Testis (tissue), 3 donors: ENCODE measurements around the gene ZKSCAN3. TPM values are rescaled to one million over a fixed set of nuclear protein-coding genes. Genes with fewer than 3 reads are reported as not detected.

Source experiments
- DNase-seq: peaks from one replicate; pipeline ENCODE4 v3.0.0-alpha.2; 2019
- H3K27ac ChIP-seq, 2 donors: fragments of 200-600 bp; sonication (generic); one replicate each; pipeline ENCODE4 v1.5.1; 2019
- H3K27me3 ChIP-seq: fragments of 200-600 bp; sonication (generic); one replicate; pipeline ENCODE4 v1.5.1; 2019
- H3K36me3 ChIP-seq: fragments of 200-600 bp; sonication (generic); one replicate; pipeline ENCODE4 v1.5.1; 2017; ENCODE audit warnings: low read depth; ENCODE audit errors: missing control alignments
- H3K4me1 ChIP-seq: fragments of 200-600 bp; sonication (generic); one replicate; pipeline ENCODE4 v1.5.1; 2019
- H3K4me3 ChIP-seq, 2 donors: fragments of 200-600 bp; sonication (generic); one replicate each; pipeline ENCODE4 v1.5.1; 2017 to 2019
- H3K9me3 ChIP-seq: fragments of 200-600 bp; sonication (generic); one replicate; pipeline ENCODE4 v1.5.1; 2017
- CTCF ChIP-seq, 3 experiments: fragments of 450-650 bp in 2 of 3; fragments of 200-600 bp in 1 of 3; sonication (generic) in 1 of 3; IDR thresholded peaks; one replicate each; pipeline ENCODE4 v1.5.1; 2016 to 2019; ENCODE audit warnings: antibody characterized with exemption in 3 of 3, mild to moderate bottlenecking in 2 of 3, moderate library complexity in 1 of 3
- POLR2A ChIP-seq: fragments of 450-650 bp; IDR thresholded peaks from one replicate; pipeline ENCODE4 v1.6.1; 2017; ENCODE audit warnings: antibody characterized with exemption, mild to moderate bottlenecking, moderate library complexity
- WGBS, 2 donors: methylation state at CpG; one replicate each; pipeline ENCODE4 v1.1.5; 2018; 5-methylcytosine and 5-hydroxymethylcytosine counted together
- intact Hi-C: fragments of 100-400 bp; cut with DNase I; formaldehyde crosslinking; loops from one replicate; pipeline ENCODE4 v1.15.1; 2023; ENCODE audit warnings: low total_unique reads
- polyA plus RNA-seq: library from polyadenylated mRNA; stranded (reverse); fragments of 350-450 nt; fragmentation: Illumina TruSeq; extraction: RNeasy Lipid Tissue Mini Kit (QIAGEN cat#74804); gene quantifications from one replicate; pipeline ENCODE4 v1.2.3, GENCODE V29; 2014; ENCODE audit warnings: low read depth, low replicate concordance; ENCODE audit not compliant: insufficient read depth
- small RNA-seq, 2 donors: library from RNA; depleted of rRNA; stranded (forward); fragments of <200 nt; gene quantifications; one replicate each; pipeline ENCODE3, GENCODE V24; 2016
- total RNA-seq, 2 donors: library from RNA; depleted of rRNA; stranded (reverse); fragments of >200 nt; gene quantifications; one replicate each; pipeline ENCODE4 v1.2.3, GENCODE V29; 2016

The ZKSCAN3 gene
- total and polyA plus RNA-seq, 3 donors from 2014 or later = 5.4 to 8.3 (median 8.1) TPM

GRCh38 chr6:28407401-28407800 is 57.7 kb downstream of the ZKSCAN3 start:
- intact Hi-C loops = no loop called here

GRCh38 chr6:28408076-28408802 is 58.5 kb downstream of the ZKSCAN3 start:
- DNase-seq = no peak
- Histone ChIP-seq H3K27ac (no peak overlapping the region), H3K9me3 (no peaks in the 10 kb centered on the region), H3K27me3 (no peaks in the 10 kb centered on the region), H3K4me3 (no peak overlapping the region), H3K4me1 (no peaks in the 10 kb centered on the region), H3K36me3 (no peaks in the 10 kb centered on the region)
- WGBS, 2 donors = 82 to 88% methylated on average over 5 of the region's 5 CpGs
- TF ChIP-seq POLR2A = no peak
- intact Hi-C loops = no loop called here

More at GRCh38 chr6:28407401-28407800, 57.7 kb downstream of the ZKSCAN3 start:
- no peak overlapping the region for H3K27ac ChIP-seq
- no peak for DNase-seq
- H3K9me3 ChIP-seq = no peaks in the 10 kb centered on the region
- no peak overlapping the region for H3K4me3 ChIP-seq
- TF ChIP-seq POLR2A = no peak
- no peak for TF ChIP-seq CTCF (IDR thresholded peaks at IDR 0.05)
- no peaks in the 10 kb centered on the region for H3K4me1 ChIP-seq
- 63 to 66% methylated on average over 2 of the region's 2 CpGs for WGBS, 2 donors
- H3K36me3 ChIP-seq = no peaks in the 10 kb centered on the region
- no peaks in the 10 kb centered on the region for H3K27me3 ChIP-seq

- DNase-seq = no peak
- 93 to 98% methylated on average over 2 of the region's 2 CpGs for WGBS, 2 donors
- no peaks in the 10 kb centered on the region for H3K4me1 ChIP-seq
- H3K36me3 ChIP-seq = no peaks in the 10 kb centered on the region
- H3K27ac ChIP-seq = no peak overlapping the region
- TF ChIP-seq CTCF (IDR thresholded peaks at IDR 0.05) (no peak), POLR2A (no peak)
- H3K9me3 ChIP-seq = no peaks in the 10 kb centered on the region
- no peak overlapping the region for H3K4me3 ChIP-seq
- intact Hi-C loops = no loop called here
- H3K27me3 ChIP-seq = no peaks in the 10 kb centered on the region
Observed at GRCh38 chr6:28410767-28411166, 61.0 kb downstream of the ZKSCAN3 start.

- Histone ChIP-seq H3K27me3 (no peaks in the 10 kb centered on the region), H3K4me1 (no peaks in the 10 kb centered on the region), H3K4me3 (no peak overlapping the region), H3K9me3 (no peaks in the 10 kb centered on the region), H3K36me3 (no peaks in the 10 kb centered on the region), H3K27ac (no peak overlapping the region)
- TF ChIP-seq POLR2A = no peak
- TF ChIP-seq CTCF (IDR thresholded peaks at IDR 0.05) = no peak
- DNase-seq = no peak
- intact Hi-C loops = no loop called here
Observed at GRCh38 chr6:28413681-28414080, 63.9 kb downstream of the ZKSCAN3 start.

Small RNA genes within 50 kb of the gene (small RNA-seq; reads per million reads assigned to genes)
- 0 reads per million in 2 donors for gene AL021997.1
- 0 reads per million in 2 donors for gene AL021997.2
- gene RNU2-45P = 0 reads per million in 2 donors

Other genes with a start within 250 kb of the ZKSCAN3 start
- 1 to 10 TPM; 3.5 to 4.4 TPM for gene ZSCAN16, start 225.3 kb upstream of the ZKSCAN3 start, total RNA-seq
- 3.6 TPM for gene ZSCAN16, start 225.3 kb upstream of the ZKSCAN3 start, polyA plus RNA-seq
- gene ZKSCAN8, start 208.1 kb upstream of the ZKSCAN3 start, total RNA-seq = 10 to 100 TPM; 34.1 to 36.4 TPM
- gene ZKSCAN8, start 208.1 kb upstream of the ZKSCAN3 start, polyA plus RNA-seq = 20.9 TPM
- gene ZSCAN9, start 124.7 kb upstream of the ZKSCAN3 start, total RNA-seq = 10 to 100 TPM; 36.5 to 38.2 TPM
- gene ZSCAN9, start 124.7 kb upstream of the ZKSCAN3 start, polyA plus RNA-seq = 39.6 TPM
- gene ZKSCAN4, start 97.7 kb upstream of the ZKSCAN3 start, total RNA-seq = 1 to 10 TPM; 7.2 to 8.8 TPM
- gene ZKSCAN4, start 97.7 kb upstream of the ZKSCAN3 start, polyA plus RNA-seq = 23.2 TPM
- 10 to 100 TPM; 19.1 to 30.1 TPM for gene NKAPL, start 90.7 kb upstream of the ZKSCAN3 start, total RNA-seq
- 27.2 TPM for gene NKAPL, start 90.7 kb upstream of the ZKSCAN3 start, polyA plus RNA-seq
- gene ZSCAN26, start 82.8 kb upstream of the ZKSCAN3 start, total RNA-seq = 10 to 100 TPM; 16.4 to 26.1 TPM
- gene ZSCAN26, start 82.8 kb upstream of the ZKSCAN3 start, polyA plus RNA-seq = 11.4 TPM
- gene PGBD1, start 68.4 kb upstream of the ZKSCAN3 start, total RNA-seq = 1 to 10 TPM; 6.1 to 6.9 TPM
- gene PGBD1, start 68.4 kb upstream of the ZKSCAN3 start, polyA plus RNA-seq = 4.8 TPM
- gene ZSCAN31, start 13.8 kb upstream of the ZKSCAN3 start, total RNA-seq = 10 to 100 TPM; 21.4 to 29.0 TPM
- gene ZSCAN31, start 13.8 kb upstream of the ZKSCAN3 start, polyA plus RNA-seq = 51.3 TPM
- gene ZSCAN12, start 49.8 kb downstream of the ZKSCAN3 start, total RNA-seq = 10 to 100 TPM; 12.2 to 12.3 TPM
- gene ZSCAN12, start 49.8 kb downstream of the ZKSCAN3 start, polyA plus RNA-seq = 7.0 TPM
- gene ZSCAN23, start 93.5 kb downstream of the ZKSCAN3 start, total RNA-seq = 1 to 10 TPM; 8.3 to 9.1 TPM
- 2.4 TPM for gene ZSCAN23, start 93.5 kb downstream of the ZKSCAN3 start, polyA plus RNA-seq
- gene GPX6, start 165.8 kb downstream of the ZKSCAN3 start, total RNA-seq = under 1 TPM; 0.19 to 0.87 TPM
- gene GPX6, start 165.8 kb downstream of the ZKSCAN3 start, polyA plus RNA-seq = 0.54 TPM
- gene GPX5, start 175.9 kb downstream of the ZKSCAN3 start, total RNA-seq = 1 to 10 TPM; 1.2 to 8.1 TPM
- 8.6 TPM for gene GPX5, start 175.9 kb downstream of the ZKSCAN3 start, polyA plus RNA-seq